ENCODE data around the gene AP1G1.

The AP1G1 gene

DNA sequence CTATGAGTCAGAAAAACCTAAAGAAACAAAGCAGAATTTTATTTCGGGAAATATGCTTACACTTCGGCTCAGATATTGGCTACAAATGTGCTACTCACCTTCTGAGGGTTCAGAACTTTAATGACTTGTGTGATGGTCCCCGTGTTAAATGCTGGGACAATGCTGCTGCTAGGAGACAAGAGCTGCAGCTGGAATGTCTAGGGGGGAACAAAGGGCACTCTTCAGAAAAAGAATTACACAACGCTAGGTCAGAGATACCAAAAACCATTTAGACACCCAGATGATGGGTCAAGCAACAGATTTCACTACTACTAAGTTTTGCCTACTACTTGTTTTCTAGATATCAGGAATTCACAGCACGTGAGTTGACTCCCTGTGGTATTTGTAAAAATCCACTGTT is 74.1 kb downstream of the AP1G1 start:
- TF ChIP-seq, protein P1, sequence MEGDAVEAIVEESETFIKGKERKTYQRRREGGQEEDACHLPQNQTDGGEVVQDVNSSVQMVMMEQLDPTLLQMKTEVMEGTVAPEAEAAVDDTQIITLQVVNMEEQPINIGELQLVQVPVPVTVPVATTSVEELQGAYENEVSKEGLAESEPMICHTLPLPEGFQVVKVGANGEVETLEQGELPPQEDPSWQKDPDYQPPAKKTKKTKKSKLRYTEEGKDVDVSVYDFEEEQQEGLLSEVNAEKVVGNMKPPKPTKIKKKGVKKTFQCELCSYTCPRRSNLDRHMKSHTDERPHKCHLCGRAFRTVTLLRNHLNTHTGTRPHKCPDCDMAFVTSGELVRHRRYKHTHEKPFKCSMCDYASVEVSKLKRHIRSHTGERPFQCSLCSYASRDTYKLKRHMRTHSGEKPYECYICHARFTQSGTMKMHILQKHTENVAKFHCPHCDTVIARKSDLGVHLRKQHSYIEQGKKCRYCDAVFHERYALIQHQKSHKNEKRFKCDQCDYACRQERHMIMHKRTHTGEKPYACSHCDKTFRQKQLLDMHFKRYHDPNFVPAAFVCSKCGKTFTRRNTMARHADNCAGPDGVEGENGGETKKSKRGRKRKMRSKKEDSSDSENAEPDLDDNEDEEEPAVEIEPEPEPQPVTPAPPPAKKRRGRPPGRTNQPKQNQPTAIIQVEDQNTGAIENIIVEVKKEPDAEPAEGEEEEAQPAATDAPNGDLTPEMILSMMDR (IDR thresholded peaks at IDR 0.05), result no peak

DNA sequence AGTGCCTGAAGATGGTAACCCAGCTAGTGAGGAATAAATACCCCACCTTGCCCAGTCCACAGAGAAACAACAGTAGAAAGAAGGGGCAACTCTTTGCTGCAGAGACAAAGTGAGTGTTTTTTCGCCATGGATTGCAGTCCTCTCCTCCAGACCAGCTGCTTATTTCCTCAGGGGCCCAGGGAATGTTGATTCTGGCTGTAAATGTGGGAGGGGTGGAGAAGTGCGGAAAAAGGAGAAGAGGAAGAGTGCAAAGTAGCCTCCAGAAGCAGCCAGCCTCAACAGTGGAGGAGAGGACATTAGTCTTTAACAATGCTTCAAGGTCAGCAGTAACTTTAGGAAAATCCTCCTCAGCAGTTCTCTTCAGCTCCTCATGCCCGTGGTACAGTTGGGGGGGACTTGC is 76.0 kb downstream of the AP1G1 start:
- TF ChIP-seq, protein P1 (IDR thresholded peaks at IDR 0.05), result no peak

DNA sequence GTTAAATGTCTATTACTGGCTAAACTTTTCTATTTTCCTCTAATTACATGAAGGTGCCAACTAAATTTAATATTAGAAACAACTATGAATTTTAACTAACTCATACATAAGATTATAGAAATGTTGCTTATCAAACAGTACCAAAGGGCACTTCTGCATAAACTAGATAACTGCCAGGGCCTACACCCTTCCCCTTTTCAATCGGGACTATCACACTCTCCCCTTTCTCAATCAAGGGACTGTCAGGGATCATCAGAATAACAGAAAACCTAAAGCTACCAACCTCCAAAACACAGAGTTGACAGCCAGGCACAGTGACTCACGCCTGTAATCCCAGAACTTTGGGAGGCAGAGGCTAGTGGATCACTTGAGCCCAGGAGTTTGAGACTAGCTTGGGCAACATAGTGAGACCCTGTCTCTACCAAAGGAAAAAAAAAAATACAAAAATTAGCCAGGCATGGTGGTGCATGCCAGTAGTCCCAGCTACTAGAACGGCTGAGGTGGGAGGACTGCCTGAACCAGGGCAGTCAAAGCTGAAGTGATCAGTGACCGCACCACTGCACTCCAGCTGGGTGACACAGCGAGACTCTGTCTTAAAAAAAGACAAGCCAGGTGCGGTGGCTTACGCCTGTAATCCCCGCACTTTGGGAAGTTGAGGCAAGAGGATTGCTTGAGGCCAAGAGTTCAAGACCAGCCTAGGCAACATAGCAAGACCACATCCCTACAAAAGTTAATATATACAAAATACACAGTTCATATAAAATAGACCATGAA is 80.9 kb downstream of the AP1G1 start:
- TF ChIP-seq, protein P1 (IDR thresholded peaks at IDR 0.05), result no peak

DNA sequence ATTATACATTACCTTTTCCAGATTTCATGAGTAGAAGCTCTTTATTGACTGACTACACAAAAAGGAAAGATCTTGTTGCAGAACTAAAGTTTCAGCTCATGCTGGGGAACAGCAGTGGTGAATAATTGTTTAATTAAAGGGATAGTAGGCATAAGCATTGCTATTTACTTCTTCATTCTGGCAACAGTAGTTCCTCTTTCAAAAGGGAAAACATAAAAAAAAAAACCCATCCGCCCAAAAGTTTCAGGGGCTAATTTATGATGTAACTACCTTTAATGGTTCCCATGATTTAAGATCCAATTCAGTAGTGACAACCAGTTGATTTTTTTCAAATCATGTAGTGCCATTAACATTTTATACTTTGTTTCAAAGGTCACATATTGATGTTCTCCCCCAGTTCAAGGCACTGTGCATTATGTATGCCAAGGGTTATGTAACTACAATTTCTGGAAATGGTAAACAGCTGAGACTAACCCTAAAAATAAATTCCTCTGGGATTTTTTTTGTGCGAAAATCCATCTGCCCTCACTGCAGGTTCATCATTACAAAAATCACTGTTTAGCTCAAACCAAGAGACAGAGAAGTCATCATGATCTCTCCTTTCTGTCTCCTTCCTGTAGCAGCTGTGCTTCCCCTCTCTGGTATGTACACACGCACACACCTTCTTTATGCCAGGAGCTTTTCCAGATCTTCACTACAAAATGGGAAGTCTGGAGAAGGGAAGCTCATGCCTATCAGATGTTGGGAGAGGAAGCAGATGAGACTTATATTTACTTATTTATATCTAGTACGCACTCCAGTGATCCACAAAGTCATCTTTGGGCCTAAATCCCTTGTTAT is 81.9 kb downstream of the AP1G1 start:
- TF ChIP-seq, protein P1 (IDR thresholded peaks at IDR 0.05), result no peak

DNA sequence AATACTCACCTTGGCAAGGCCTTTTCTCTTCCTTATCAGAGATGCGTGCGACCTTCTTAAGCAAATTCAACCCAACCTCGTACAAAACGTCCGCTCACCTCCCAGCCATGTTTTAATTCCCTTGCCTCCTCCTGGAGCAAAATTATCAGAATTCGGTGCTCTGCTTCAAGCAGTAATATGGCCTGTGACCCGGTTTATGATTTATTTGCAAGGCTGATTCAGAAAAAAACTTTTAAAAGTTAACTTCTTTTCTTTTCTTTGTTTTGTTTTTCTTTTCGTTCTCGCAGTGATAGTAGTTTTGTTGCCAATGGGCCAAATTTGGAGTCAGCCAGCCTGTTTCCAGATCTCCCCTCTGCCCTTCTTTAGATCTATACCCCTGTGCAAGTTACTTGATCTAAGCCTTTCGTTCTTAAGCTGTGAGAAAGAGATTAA is 84.3 kb downstream of the AP1G1 start, which contains the start of gene PHLPP2:
Gene PHLPP2 (minus strand): TSS at position 382 of the 432 bp plus-strand sequence. CDS start 9,906 bp downstream, outside the sequence.
- TF ChIP-seq, protein P1 (IDR thresholded peaks at IDR 0.05), result no peak

DNA sequence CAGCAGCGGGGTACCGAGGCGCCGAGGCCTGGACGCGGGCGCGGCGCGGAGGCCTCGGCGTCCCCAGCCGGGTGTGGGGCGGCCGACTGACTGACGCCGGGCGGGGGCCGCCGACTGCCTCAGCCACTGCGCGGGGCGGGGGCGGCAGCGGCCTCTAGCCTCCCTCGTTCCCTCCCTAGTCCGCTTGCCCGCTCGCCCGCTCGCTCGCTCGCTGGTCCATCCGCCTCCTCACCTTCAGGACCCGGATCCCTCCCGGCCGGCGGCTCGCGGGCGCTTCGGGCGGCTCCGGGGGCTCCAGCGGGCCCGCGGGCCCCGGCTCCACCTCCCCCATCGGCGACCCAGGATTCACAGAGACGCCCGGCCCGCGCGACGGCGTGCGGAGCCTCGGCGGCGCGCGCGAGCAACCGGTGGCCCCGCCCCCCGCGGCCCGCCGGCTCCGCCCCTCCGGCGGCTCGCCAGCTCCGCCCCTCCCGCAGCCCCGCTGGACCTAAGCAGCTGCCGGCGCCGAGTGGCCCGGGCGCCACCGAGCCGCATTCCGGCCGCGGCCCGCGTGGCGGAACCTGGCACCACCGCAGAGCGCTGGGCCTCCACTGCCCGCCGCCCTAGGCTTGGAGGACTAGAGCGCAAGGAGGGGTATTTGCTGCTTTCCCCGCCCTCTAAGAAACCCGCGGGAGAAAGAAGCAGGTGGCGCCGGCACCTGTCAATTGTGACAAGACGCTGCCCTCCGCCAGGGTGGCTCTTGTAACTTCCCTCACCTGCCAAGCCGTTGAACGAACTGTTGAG is 84.9 kb downstream of the AP1G1 start:
- TF ChIP-seq, protein P1 (IDR thresholded peaks at IDR 0.05), result no peak

Data from LNCAP (cell line).